ENCODE data around the gene WWOX. TPM values are rescaled to one million over a fixed set of nuclear protein-coding genes. Genes with fewer than 3 reads are reported as not detected.

Gene WWOX
- total RNA-seq, 3 donors from 2014 or later (not counting 1 experiment from before 2014, with no cell fraction given): 21.0 to 29.8 (median 27.0) TPM

- Histone ChIP-seq H3K27me3 (ENCODE audit: control insufficient read depth, insufficient read depth, low read length) (no peaks in the 10 kb centered on the region), H3K4me1 (ENCODE audit: control insufficient read depth, insufficient read depth, low read length) (no peaks in the 10 kb centered on the region), H3K4me3 (ENCODE audit: low read length) (no peak overlapping the region), H3K9me3 (ENCODE audit: control insufficient read depth, insufficient read depth, low read length) (no peaks in the 10 kb centered on the region), H3K27ac (ENCODE audit: low read length) (no peak overlapping the region), H3K36me3 (ENCODE audit: control insufficient read depth, insufficient read depth, low read length) (no peaks in the 10 kb centered on the region)
- ATAC-seq (no peak), DNase-seq (no peak)
- no peak overlapping the region for H3K27ac Mint-ChIP-seq
- H3K27me3 Mint-ChIP-seq (ENCODE audit: low read depth in 2 of 2): no peaks in the 10 kb centered on the region
- no peak for TF ChIP-seq CTCF (IDR thresholded peaks at IDR 0.05)
- H3K9me3 Mint-ChIP-seq: peaks cover 0 to 4% of the 10 kb centered on the region in 2 donors
- no peaks in the 10 kb centered on the region for H3K4me1 Mint-ChIP-seq
- H3K36me3 Mint-ChIP-seq: no peaks in the 10 kb centered on the region
- no peak overlapping the region for H3K4me3 Mint-ChIP-seq
- 100% methylated on average over 2 of the region's 2 CpGs for WGBS (ENCODE audit: insufficient coverage)
- intact Hi-C loops (cut with micrococcal nuclease): no loop called here
These were observed 107.3 kb downstream of the WWOX start for GRCh38 chr16:78206623-78207223.

GRCh38 chr16:78209951-78210661, 110.7 kb downstream of the WWOX start:
- DNase-seq: no peak
- H3K4me3 ChIP-seq (ENCODE audit: low read length): no peak overlapping the region
- H3K4me3 Mint-ChIP-seq: no peak overlapping the region
- no peaks in the 10 kb centered on the region for H3K27me3 Mint-ChIP-seq (ENCODE audit: low read depth in 2 of 2)
- H3K9me3 ChIP-seq (ENCODE audit: control insufficient read depth, insufficient read depth, low read length): no peaks in the 10 kb centered on the region
- no peak overlapping the region for H3K27ac Mint-ChIP-seq
- H3K4me1 Mint-ChIP-seq: no peaks in the 10 kb centered on the region
- no peak for TF ChIP-seq CTCF (IDR thresholded peaks at IDR 0.05)
- H3K9me3 Mint-ChIP-seq: peaks cover 0 to 4% of the 10 kb centered on the region in 2 donors
- no peak overlapping the region for H3K27ac ChIP-seq (ENCODE audit: low read length)
- intact Hi-C loops (cut with micrococcal nuclease): no loop called here
- no peak for ATAC-seq
- H3K27me3 ChIP-seq (ENCODE audit: control insufficient read depth, insufficient read depth, low read length): no peaks in the 10 kb centered on the region
- WGBS (ENCODE audit: insufficient coverage): 86% methylated on average over 10 of the region's 10 CpGs
- H3K36me3 ChIP-seq (ENCODE audit: control insufficient read depth, insufficient read depth, low read length): no peaks in the 10 kb centered on the region
- no peaks in the 10 kb centered on the region for H3K4me1 ChIP-seq (ENCODE audit: control insufficient read depth, insufficient read depth, low read length)
- H3K36me3 Mint-ChIP-seq: no peaks in the 10 kb centered on the region

GRCh38 chr16:78211020-78211599, 111.7 kb downstream of the WWOX start:
- no peak for TF ChIP-seq CTCF (IDR thresholded peaks at IDR 0.05)
- H3K4me3 ChIP-seq (ENCODE audit: low read length): no peak overlapping the region
- 93% methylated on average over 7 of the region's 7 CpGs for WGBS (ENCODE audit: insufficient coverage)
- H3K27ac ChIP-seq (ENCODE audit: low read length): no peak overlapping the region
- Mint-ChIP-seq H3K27ac (no peak overlapping the region), H3K27me3 (ENCODE audit: low read depth in 2 of 2) (no peaks in the 10 kb centered on the region), H3K36me3 (no peaks in the 10 kb centered on the region), H3K9me3 (no peaks in the 10 kb centered on the region), H3K4me1 (no peaks in the 10 kb centered on the region), H3K4me3 (no peak overlapping the region)
- no peaks in the 10 kb centered on the region for H3K27me3 ChIP-seq (ENCODE audit: control insufficient read depth, insufficient read depth, low read length)
- no peaks in the 10 kb centered on the region for H3K9me3 ChIP-seq (ENCODE audit: control insufficient read depth, insufficient read depth, low read length)
- DNase-seq: no peak
- intact Hi-C loops (cut with micrococcal nuclease): no loop called here
- H3K36me3 ChIP-seq (ENCODE audit: control insufficient read depth, insufficient read depth, low read length): no peaks in the 10 kb centered on the region
- H3K4me1 ChIP-seq (ENCODE audit: control insufficient read depth, insufficient read depth, low read length): no peaks in the 10 kb centered on the region
- ATAC-seq: no peak

Data from natural killer cell (primary cell).